Loucy (cell line): ENCODE measurements around the gene KAZALD1.

Source experiments
- H2AFZ ChIP-seq: fragments of 200-600 bp; sonication (generic); 2 replicates; pipeline ENCODE4 v1.6.0; 2016; ENCODE audit warnings: antibody characterized with exemption, mild to moderate bottlenecking, low read length, moderate library complexity
- H3F3A ChIP-seq: fragments of 200-600 bp; 2 replicates; pipeline ENCODE4 v1.6.0; 2016; ENCODE audit warnings: antibody characterized with exemption, low read depth, mild to moderate bottlenecking
- H3K27me3 ChIP-seq: fragments of 200-600 bp; sonication (generic); 2 replicates; pipeline ENCODE4 v1.6.1; 2014; ENCODE audit warnings: low read length, mild to moderate bottlenecking; ENCODE audit not compliant: insufficient read depth, poor library complexity, severe bottlenecking
- H3K36me3 ChIP-seq: fragments of 200-600 bp; sonication (generic); 2 replicates; pipeline ENCODE4 v1.6.1; 2016; ENCODE audit warnings: low read length; ENCODE audit not compliant: insufficient read depth
- H3K4me1 ChIP-seq: fragments of 200-600 bp; sonication (generic); 2 replicates; pipeline ENCODE4 v1.5.1; 2014; ENCODE audit warnings: low read length, mild to moderate bottlenecking; ENCODE audit not compliant: insufficient read depth, poor library complexity, severe bottlenecking
- H3K4me2 ChIP-seq: fragments of 200-600 bp; sonication (generic); 2 replicates; pipeline ENCODE4 v1.6.0; 2014; ENCODE audit warnings: antibody characterized with exemption, low read length, low read depth, mild to moderate bottlenecking; ENCODE audit not compliant: poor library complexity, severe bottlenecking
- H3K4me3 ChIP-seq: fragments of 200-600 bp; sonication (generic); 2 replicates; pipeline ENCODE4 v1.5.1; 2014; ENCODE audit warnings: low read length, mild to moderate bottlenecking, mixed read lengths; ENCODE audit not compliant: poor library complexity, severe bottlenecking
- H3K79me2 ChIP-seq: fragments of 200-600 bp; sonication (generic); 2 replicates; pipeline ENCODE4 v1.6.1; 2014; ENCODE audit warnings: low read length; ENCODE audit not compliant: insufficient read depth
- H3K9ac ChIP-seq: fragments of 200-600 bp; sonication (generic); 2 replicates; pipeline ENCODE4 v1.6.0; 2014; ENCODE audit warnings: mild to moderate bottlenecking, low read depth, low read length, moderate library complexity; ENCODE audit not compliant: poor library complexity, severe bottlenecking
- H3K9me2 ChIP-seq: fragments of 200-600 bp; sonication (generic); replicated peaks from 2 replicates; pipeline ENCODE4 v1.6.1; 2016; ENCODE audit warnings: low read depth, low read length, mixed read lengths
- H3K9me3 ChIP-seq: fragments of 200-600 bp; sonication (generic); 2 replicates; pipeline ENCODE4 v1.6.1; 2014; ENCODE audit warnings: mild to moderate bottlenecking, antibody characterized with exemption, low read length, low read depth; ENCODE audit not compliant: insufficient read depth
- H4K20me1 ChIP-seq: fragments of 200-600 bp; sonication (generic); 2 replicates; pipeline ENCODE4 v1.6.0; 2014; ENCODE audit warnings: antibody characterized with exemption, low read length, mild to moderate bottlenecking; ENCODE audit not compliant: insufficient read depth, poor library complexity, severe bottlenecking
- CTCF ChIP-seq: fragments of 200-600 bp; sonication (generic); conservative IDR thresholded peaks from 2 replicates; pipeline ENCODE4 v1.5.1; 2014; ENCODE audit warnings: mild to moderate bottlenecking, antibody characterized with exemption, low read length
- EZH2phosphoT487 ChIP-seq: fragments of 200-600 bp; IDR thresholded peaks from 2 replicates; pipeline ENCODE4 v1.6.1; 2018; ENCODE audit warnings: antibody characterized with exemption, mild to moderate bottlenecking, moderate library complexity, borderline replicate concordance

KAZALD1 gene

GRCh38 chr10:101080933-101081931 is 19.4 kb downstream of the KAZALD1 start:
- no peaks in the 10 kb centered on the region for H3K36me3 ChIP-seq
- no peaks in the 10 kb centered on the region for H3K79me2 ChIP-seq
- H2AFZ ChIP-seq: no peak overlapping the region
- H4K20me1 ChIP-seq: no peaks in the 10 kb centered on the region
- no peaks in the 10 kb centered on the region for H3K9me2 ChIP-seq
- no peak for TF ChIP-seq EZH2phosphoT487
- H3K9me3 ChIP-seq: no peaks in the 10 kb centered on the region
- H3K4me3 ChIP-seq: no peak overlapping the region
- H3K9ac ChIP-seq: no peak overlapping the region
- no peak overlapping the region for H3K4me2 ChIP-seq
- no peaks in the 10 kb centered on the region for H3K27me3 ChIP-seq
- H3K4me1 ChIP-seq: no peaks in the 10 kb centered on the region
- no peaks in the 10 kb centered on the region for H3F3A ChIP-seq

- no peak overlapping the region for H3K9ac ChIP-seq
- H3K4me2 ChIP-seq: no peak overlapping the region
- H3F3A ChIP-seq: no peaks in the 10 kb centered on the region
- H3K36me3 ChIP-seq: no peaks in the 10 kb centered on the region
- H3K79me2 ChIP-seq: no peaks in the 10 kb centered on the region
- no peaks in the 10 kb centered on the region for H3K9me3 ChIP-seq
- no peak overlapping the region for H2AFZ ChIP-seq
- H4K20me1 ChIP-seq: no peaks in the 10 kb centered on the region
- no peaks in the 10 kb centered on the region for H3K4me1 ChIP-seq
- H3K9me2 ChIP-seq: no peaks in the 10 kb centered on the region
- TF ChIP-seq CTCF (no peak), EZH2phosphoT487 (no peak)
- no peaks in the 10 kb centered on the region for H3K27me3 ChIP-seq
- no peak overlapping the region for H3K4me3 ChIP-seq
Observed at GRCh38 chr10:101085846-101086245, 24.1 kb downstream of the KAZALD1 start.

- no peak for TF ChIP-seq EZH2phosphoT487
- TF ChIP-seq CTCF: no peak
- H3K9me3 ChIP-seq: no peaks in the 10 kb centered on the region
- H2AFZ ChIP-seq: no peak overlapping the region
- H3K79me2 ChIP-seq: no peaks in the 10 kb centered on the region
- H3K4me1 ChIP-seq: no peaks in the 10 kb centered on the region
- H3F3A ChIP-seq: no peaks in the 10 kb centered on the region
- H3K36me3 ChIP-seq: no peaks in the 10 kb centered on the region
- H3K4me2 ChIP-seq: no peak overlapping the region
- H4K20me1 ChIP-seq: no peaks in the 10 kb centered on the region
- no peaks in the 10 kb centered on the region for H3K9me2 ChIP-seq
- no peaks in the 10 kb centered on the region for H3K27me3 ChIP-seq
- no peak overlapping the region for H3K9ac ChIP-seq
- no peak overlapping the region for H3K4me3 ChIP-seq
Observed at GRCh38 chr10:101087376-101087775, 25.6 kb downstream of the KAZALD1 start.
